ENCODE results near the gene BBS12. TPM values are rescaled to one million over a fixed set of nuclear protein-coding genes. Genes with fewer than 3 reads are reported as not detected.
"Not testable (repeated sequence)": the region's sequence is repeated elsewhere in the genome, so short reads cannot be mapped to it uniquely, and the experiment has no call there.

Gene BBS12
- polyA plus RNA-seq, 4 donors: 13.0 to 15.7 (median 15.5) TPM

DNA sequence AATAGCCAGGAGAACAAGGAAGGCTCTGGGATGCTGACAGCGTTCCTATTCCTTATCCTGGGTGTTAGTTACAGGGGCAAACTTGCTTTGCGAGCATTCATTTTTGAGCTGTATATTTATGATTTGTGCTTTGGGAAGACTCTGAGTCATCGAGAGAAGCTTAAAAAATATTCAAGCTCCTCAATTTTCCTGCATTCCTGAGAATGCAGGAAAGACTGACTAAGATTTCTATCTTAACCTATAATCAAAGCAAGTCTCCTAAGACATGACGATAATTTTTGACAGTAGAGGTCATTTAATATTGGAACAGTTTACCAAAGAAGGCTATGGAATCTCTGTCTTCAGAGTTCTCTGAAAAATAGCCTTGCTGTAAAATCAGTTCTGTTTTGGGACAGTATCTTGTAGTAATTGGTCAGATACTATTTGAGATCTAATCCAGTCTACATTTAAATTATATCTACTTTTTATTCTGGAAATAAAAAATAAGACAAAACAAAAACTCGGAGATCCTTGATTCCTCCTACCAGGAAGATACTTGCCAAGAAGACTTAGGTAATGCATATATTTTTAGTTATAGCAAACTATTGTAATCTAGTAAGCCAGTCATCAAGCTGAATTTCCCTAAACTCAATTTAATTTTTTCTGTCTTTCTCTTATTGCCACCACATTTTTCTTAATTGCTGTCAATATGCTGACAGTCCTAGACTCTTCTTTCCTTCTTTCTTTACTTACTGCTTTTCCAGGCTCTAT is 31.7 kb downstream of the BBS12 start:
- no peak for DNase-seq (ENCODE audit: low read depth in 4 of 4, low spot score in 3 of 4)

DNA sequence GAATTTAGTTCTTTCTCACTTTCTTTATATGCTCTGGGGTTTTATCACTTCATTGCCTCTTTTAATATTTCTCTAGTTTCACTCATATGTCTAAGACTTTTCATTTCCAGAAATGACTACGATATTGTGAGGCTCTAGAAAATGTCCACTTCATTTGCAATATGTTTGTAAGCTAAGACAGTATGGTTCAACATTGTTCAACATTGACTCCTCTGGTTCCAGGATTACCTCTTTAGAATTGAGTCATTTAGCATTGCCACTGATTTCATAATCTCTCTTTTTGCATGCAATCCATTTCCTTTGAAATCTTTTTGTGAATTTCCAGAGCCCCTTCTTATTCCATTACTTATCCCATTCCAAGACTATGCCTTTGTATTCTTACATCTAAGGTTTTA is 32.3 kb downstream of the BBS12 start:
- no peak for DNase-seq (ENCODE audit: low read depth in 4 of 4, low spot score in 3 of 4)

DNA sequence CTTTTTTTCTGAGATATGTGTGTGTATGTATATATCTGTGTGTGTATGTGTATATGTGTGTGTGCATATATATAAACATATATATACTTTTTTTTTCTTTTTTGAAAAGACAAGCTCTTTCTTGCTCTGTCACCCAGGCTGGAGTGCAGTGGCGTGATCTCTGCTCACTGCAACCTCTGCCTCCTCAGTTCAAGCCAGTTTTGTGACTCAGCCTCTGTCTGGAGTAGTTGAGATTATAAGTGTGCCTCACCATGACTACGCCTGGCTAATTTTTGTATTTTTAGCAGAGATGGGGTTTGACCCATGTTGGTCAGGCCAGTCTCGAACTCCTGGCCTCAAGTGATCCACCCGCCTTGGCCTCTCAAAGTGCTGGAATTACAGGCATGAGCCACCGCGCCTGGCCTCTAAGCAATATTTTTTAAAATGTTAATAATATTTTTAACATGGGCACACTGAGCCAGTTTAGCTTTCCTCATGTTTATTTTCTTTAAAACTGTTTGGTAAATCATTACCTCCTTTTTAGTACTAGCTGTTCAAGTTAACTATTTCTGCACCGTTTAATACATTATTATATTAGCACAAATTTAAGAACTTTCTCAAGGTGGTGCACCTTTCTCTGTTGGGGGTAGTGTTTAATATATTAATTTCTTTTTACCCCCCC is 33.3 kb downstream of the BBS12 start:
- no peak for DNase-seq (ENCODE audit: low read depth in 4 of 4, low spot score in 3 of 4)

DNA sequence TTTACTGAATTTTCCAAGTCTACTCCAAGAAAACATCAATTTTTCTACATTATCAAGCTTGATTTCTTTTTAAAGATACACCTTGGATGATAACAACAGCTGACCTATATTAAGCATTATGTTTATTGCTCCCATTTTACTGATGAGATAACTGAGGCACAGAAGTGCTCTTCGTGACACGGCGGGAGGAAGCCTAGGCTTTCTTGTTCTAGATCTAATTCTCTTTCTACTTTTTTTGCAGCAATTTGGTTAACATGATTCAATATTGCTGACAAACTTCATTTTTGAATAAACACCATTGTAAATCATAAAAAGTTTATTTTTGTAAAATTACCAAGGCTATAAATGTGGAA is 33.8 kb downstream of the BBS12 start:
- DNase-seq (ENCODE audit: low read depth in 4 of 4, low spot score in 3 of 4): no peak

DNA sequence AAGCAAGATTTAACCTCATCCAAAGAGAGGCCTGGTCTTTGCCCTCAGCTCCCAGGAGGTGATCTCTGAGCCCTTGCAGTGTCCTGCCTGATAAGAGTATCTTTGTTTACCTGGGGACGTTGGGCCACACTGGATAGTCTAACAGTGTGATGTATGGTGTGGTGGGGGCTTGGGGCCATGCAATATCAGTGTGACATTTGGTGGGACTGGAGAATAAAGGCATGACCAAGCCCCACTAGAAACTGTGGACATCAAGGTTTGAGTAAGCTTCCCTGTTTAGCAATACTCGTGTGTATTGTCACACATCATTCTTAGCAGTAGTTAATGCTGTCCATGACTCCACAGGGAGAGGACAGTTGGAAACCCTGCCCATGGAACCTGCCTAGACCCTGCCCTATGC is 34.4 kb downstream of the BBS12 start:
- no peak for DNase-seq (ENCODE audit: low read depth in 4 of 4, low spot score in 3 of 4)

DNA sequence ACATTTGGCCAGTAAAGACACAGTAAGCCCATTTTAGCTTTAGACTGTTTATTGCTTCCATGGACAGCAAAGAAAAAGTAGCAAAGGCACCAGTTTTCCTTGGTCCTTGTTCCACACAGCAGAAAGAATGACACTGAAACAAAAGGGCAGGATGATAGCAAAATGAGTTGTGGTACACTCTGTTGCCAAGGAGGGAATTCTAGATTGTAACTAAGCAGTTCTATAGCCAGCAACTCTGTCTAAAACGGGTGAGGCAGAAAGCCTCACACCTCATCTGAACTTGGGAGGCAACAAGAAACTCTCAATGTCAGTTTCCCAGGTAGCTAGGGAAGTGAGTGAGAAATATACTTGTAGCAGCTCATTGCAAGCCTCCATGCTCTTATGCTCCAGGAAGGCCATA is 39.2 kb downstream of the BBS12 start:
- DNase-seq (ENCODE audit: low read depth in 4 of 4, low spot score in 3 of 4): no peak

DNA sequence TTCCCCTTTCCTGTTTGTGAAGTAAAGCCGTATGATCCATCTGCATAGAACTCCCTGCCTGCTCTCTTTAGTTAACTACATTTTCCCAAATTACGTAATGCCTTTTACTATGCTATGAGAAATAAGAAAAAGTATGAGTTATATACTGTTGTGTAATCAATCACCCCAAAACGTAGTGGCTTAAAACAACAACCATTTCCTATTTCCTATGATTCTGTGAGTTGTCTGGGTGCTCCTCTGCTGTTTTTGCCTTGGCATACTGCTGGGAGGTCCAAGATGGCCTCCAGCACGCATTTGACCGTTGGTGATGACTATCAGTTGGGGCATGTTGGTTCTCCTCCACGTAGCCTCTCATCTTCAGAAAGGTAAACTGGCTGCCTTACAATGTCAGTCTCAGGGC is 39.8 kb downstream of the BBS12 start:
- no peak for DNase-seq (ENCODE audit: low read depth in 4 of 4, low spot score in 3 of 4)

DNA sequence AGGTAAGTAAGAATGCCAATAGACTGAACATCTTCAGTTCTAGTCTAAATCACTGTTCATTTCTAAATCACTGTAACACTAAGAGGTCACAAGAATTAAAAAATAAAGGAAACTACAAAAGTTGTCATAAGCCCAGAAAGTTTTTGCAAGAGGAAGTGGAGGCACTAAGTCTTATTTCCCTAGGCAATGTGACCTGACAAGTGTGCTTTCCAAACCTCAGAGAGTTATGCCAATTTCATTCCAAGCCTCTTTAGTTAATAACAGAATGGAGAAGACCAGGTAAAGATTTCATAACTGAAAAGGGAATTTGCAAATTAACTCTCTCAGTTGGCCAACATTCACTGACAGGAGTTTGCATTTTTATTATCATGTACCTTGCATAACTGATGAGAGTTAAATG is 40.5 kb downstream of the BBS12 start:
- no peak for DNase-seq (ENCODE audit: low read depth in 4 of 4, low spot score in 3 of 4)

DNA sequence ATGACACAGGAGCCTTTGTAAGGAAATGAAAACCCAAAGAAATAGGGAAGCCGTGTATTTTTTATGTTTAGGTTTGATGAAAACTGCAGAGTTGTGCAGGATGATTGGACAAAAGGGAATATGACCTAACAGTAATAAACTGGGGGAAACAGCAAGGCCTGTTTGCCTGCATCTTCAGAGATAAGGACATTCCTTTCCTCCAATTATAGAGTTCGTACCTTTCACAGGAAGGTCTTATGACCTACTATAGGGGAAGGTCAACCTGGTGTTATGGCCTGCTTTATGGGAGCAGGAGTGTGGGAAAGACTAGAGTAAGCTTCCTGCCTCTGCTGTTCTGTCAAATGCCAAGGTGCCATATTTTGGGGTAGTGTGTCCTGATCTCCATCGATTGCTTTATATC is 42.5 kb downstream of the BBS12 start:
- no peak for DNase-seq (ENCODE audit: low read depth in 4 of 4, low spot score in 3 of 4)

DNA sequence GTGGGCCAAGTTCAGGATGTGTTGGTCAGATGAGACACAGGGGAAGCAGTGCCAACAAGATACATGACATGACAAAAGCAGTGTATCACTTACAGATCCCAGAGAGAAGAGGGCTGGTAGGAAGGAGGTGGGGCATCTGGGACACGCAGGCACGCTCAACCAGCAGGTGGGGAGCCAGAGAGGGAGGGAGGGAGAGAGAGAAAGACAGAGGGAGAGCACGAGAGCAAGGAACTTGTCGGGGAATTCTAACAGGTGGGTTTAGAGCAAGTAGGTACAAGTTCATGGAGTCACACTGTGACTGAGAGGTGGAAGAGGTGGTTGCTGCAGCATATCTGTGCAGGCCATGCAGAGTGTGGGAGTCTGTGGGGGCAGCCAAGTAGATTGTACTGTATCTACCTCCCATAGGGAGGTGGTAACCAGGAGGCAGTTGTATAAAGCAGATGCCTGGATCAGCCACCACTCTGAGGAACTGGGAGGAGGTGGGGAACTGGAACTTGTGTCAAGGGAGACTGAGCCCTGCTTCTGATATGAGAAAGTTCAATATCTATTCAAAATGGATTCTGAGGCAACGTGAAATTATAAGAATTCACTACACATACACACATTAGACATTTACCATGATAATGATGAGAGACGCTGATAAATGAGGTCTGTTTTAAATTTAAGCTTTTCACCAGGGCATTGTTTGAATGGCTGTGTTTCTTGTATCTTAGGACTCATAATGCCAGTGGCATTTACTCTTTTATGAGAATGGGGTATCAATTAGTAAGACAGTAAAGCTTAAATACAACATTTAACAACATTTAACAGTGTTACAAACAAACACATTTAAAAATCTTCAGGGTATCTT is 43.7 kb downstream of the BBS12 start:
- DNase-seq (ENCODE audit: low read depth in 4 of 4, low spot score in 3 of 4): no peak

DNA sequence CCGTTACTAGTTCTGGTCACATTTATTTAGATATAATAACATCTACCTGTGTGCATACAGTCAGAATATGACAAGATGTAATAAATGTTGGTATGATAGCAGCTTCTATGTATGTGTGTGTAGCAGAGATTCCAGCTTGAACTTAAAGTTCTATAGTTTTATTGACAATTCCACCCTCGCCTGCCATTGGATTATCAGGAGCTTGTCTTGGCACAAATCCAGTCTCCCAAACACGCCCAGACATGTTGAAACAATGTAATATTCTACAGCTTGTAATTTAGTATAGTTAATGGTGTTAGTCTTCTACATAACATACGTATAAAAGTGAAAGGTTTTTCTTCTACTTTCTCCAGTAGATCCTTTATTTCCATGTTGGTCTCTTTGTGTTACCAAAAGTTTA is 44.4 kb downstream of the BBS12 start:
- DNase-seq (ENCODE audit: low read depth in 4 of 4, low spot score in 3 of 4): no peak

DNA sequence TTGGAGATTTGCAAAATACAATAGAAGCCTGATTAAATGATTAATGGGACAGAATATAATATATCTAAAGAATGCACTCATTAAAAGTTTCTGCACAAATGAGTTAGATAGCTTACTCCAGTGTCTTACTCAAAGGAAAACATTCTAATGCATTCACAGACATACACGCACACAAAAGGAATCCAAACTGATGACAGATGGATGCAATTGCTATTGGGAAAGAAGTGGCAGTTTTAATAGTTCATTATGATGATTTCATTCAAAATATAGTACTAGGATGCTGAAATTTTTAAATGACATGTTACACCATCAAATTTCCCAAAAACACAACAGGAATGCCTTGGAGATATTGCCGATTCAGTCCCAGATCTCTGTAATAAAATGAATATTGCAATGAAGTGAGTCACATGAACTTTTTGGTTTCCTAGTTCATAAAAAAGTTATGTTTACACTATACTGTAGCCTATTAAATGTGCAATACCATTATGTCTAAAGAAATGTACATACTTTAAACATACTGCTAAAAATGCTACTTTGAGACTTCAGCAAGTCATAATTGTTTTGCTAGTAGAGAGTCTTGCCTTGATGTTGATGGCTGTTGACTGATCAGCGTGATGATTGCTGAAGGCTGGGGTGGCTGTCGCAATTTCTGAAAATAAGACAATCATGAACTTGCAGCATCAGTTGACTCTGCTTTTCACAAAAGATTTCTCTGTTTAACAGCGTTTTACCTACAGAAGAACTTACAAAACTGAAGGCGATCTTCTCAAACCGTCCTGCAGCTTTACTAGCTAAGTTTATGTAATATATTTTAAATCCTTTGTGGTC is 45.6 kb downstream of the BBS12 start:
- DNase-seq (ENCODE audit: low read depth in 4 of 4, low spot score in 3 of 4): no peak

DNA sequence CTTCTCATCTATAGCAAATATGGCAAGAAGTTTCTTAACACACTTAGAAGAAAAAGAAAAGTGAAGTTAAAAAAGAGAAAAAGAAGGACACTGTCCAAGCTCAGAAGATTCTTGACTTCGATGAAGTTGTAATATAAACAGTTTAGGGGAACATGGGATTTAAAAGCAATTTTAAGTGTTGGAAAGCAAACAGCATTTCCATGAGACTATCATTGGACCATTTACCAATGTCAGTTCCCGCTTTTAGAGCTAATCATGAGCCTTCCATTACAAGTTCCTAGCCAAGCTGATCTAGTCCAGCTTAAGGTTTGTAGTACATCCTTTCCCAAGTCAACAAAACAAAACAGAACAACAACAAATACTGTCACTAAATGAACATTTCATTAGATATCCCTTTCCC is 49.0 kb downstream of the BBS12 start:
- no peak for DNase-seq (ENCODE audit: low read depth in 4 of 4, low spot score in 3 of 4)

DNA sequence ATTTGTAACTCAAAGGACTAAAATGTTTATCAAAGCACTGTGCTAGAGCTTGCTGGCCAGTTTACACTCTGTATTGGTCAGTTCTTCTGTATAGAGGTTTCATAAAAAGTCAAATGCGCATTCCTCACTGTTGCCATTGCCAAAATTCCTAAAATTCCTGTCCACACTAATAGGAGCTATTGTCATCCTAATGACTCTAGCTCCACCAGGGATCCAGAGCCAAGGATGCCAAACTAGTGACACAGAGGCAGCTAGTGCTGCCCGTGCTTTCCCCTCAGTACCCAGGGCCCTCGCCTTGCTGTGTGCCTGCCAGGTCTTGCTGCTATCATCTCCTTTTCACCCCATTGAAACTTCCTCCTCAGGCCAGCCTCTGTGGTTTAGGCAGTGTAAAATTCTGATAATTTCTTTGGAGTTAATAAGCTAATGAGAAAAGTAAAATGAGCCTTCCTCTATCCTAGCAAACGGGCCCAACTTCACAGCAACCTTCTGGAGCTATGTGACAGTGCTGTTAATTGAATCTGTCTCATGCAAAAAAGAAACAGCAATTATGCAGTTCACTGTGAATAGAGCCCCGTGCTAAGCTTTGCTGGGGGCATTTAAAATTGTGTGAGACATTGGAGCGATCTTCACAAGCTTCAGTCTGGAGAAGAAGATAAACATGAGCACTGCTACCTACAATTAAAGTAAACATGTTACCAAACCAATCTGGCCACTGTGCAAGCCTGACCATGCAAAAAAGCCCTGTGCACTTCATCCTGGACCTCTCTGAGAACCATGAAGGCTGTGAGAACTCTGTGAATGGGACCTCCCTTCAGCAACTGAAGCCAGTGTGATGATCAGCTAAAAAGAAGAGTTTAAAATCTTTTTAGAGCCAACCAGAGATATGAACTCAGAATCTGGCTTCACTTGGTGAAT is 51.1 kb downstream of the BBS12 start:
- no peak for DNase-seq (ENCODE audit: low read depth in 4 of 4, low spot score in 3 of 4)

DNA sequence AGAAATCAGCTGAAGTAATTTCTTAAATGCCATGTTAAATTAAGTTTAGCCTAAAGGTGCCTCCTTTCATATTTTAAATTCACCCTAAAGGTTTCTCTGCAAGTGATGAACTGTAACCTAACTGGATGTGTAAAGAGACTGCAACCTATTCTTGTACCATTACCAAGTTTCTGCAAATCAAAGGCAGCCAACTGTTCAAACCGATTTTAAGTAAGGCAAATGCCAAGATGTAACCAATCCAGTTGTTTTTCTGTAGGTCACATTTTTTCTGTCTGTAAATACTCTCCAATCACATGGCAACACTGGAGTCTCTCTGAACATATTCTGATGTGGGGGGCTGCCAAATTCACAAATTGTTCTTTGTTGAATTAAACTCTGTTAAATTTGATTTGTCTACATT is 51.8 kb downstream of the BBS12 start:
- DNase-seq (ENCODE audit: low read depth in 4 of 4, low spot score in 3 of 4): no peak

DNA sequence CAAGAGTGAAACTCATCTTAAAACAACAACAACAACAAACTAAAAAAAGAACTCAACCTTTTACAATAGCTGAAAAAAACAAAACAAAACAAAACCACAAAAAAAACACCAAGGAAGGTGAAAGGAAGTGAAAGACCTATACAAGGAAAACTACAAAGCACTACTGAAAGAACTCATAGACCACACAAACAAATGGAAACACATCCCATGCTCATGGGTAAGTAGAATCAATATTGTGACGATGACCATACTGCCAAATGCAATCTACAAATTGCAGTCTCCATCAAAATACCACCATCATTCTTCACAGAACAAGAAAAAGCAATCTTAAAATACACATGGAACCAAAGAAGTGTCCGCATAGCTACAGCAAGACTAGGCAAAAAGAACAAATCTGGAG is 52.6 kb downstream of the BBS12 start:
- no peak for DNase-seq (ENCODE audit: low read depth in 4 of 4, low spot score in 3 of 4)

DNA sequence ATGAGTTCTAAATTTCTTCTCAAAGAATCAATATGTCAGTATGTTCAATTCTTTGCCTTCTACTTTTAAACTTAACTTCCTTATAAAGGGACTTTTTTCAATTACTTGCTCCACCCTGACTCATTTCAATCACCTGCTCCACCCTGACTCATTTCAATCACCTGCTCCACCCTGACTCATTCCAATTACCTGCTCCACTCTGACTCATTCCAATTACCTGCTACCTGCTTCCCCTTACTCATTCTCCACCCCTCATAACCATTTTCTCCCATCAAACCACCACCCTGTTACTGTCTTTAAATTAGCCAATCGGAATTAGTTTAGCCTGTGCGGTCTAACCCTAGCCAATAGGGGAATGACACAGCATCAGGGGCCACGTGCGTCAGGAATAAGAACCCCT is 53.8 kb downstream of the BBS12 start:
- not testable (repeated sequence) for DNase-seq (ENCODE audit: low read depth in 4 of 4, low spot score in 3 of 4)

DNA sequence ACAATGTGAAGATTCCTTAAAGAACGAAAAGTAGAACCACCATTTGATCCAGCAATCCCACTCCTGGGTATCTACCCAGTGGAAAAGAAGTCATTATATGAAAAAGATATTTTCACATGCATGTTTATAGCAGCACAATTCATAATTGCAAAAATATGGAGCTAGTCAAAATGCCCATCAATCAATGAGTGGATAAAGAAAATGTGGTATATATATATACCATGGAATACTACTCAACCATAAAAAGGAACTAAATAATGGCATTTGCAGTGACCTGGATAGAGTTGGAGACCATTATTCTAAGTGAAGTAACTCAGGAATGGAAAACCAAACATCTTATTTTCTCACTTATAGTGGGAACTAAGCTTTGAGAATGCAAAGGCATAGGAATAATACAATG is 54.4 kb downstream of the BBS12 start:
- not testable (repeated sequence) for DNase-seq (ENCODE audit: low read depth in 4 of 4, low spot score in 3 of 4)

DNA sequence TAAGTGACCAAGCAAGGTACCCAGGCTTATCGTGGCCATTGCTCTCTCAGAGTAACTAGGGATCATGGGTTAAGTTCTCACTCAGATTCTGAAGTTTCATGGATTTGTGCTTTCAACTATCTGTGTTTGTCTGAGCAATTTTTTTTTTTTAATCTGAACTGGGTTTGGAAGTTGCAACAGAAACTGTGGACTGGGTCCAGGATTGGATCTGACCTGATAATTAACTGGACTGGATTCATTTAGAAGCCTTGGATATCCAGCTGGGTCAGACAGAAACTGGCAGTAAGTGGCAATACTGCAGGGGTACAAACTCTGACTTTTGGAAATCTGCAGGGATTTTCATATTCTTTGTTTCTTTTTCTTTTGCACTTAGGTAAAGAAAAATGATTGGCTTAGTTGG is 55.4 kb downstream of the BBS12 start:
- DNase-seq (ENCODE audit: low read depth in 4 of 4, low spot score in 3 of 4): no peak

DNA sequence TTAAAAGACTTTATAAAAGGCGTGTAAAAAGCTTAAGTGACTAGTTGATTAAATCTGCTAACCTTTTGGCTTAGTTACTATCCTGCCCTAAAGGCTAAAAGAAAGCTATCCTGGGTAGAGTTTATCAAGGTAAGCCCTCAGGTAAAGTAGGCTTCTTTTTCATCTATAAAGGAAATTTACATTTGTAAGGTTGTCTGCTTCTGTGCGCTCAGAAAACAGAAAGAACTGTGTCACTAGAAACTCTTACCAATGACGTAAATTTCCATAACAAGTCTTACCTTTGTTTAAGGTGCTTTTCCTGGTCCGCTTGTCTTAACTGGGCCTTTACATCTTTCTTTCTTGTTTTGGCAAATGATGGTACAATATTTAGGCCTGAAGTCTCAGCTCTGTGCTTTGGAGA is 56.4 kb downstream of the BBS12 start:
- DNase-seq (ENCODE audit: low read depth in 4 of 4, low spot score in 3 of 4): no peak

All from right renal pelvis (tissue), 4 donors.